ENCODE measurements around the gene LAMC1. TPM values are rescaled to one million over a fixed set of nuclear protein-coding genes. Genes with fewer than 3 reads are reported as not detected.
"Not testable (repeated sequence)": the region's sequence is repeated elsewhere in the genome, so short reads cannot be mapped to it uniquely, and the experiment has no call there.

Gene LAMC1
- total RNA-seq, 1 donor from 2014 or later: 337 TPM

GRCh38 chr1:183043254-183043653, 20.0 kb downstream of the LAMC1 start:
- no peak for DNase-seq (ENCODE audit: low read depth in 2 of 2)

GRCh38 chr1:183043872-183044854, 20.9 kb downstream of the LAMC1 start:
- DNase-seq (ENCODE audit: low read depth in 2 of 2): no peak

- DNase-seq (ENCODE audit: low read depth in 2 of 2): no peak
Observed at GRCh38 chr1:183044893-183045649, 21.9 kb downstream of the LAMC1 start.

- no peak for DNase-seq (ENCODE audit: low read depth in 2 of 2)
Observed at GRCh38 chr1:183048087-183049085, 25.2 kb downstream of the LAMC1 start.

GRCh38 chr1:183051546-183051945, 28.3 kb downstream of the LAMC1 start:
- DNase-seq (ENCODE audit: low read depth in 2 of 2): no peak

- peak in 1 of 2 donors; percentile 36 for DNase-seq (ENCODE audit: low read depth in 2 of 2)
Observed at GRCh38 chr1:183052861-183053260, 29.6 kb downstream of the LAMC1 start.

- peak in 1 of 2 donors; percentile 53 for DNase-seq (ENCODE audit: low read depth in 2 of 2)
Observed at GRCh38 chr1:183058851-183059502, 35.8 kb downstream of the LAMC1 start.

- DNase-seq (ENCODE audit: low read depth in 2 of 2): no peak
Observed at GRCh38 chr1:183061194-183061593, 38.0 kb downstream of the LAMC1 start.

GRCh38 chr1:183063349-183063748, 40.1 kb downstream of the LAMC1 start:
- DNase-seq (ENCODE audit: low read depth in 2 of 2): no peak

GRCh38 chr1:183065168-183065706, 42.0 kb downstream of the LAMC1 start:
- DNase-seq (ENCODE audit: low read depth in 2 of 2): no peak

GRCh38 chr1:183066432-183066831, 43.2 kb downstream of the LAMC1 start:
- not testable (repeated sequence) for DNase-seq (ENCODE audit: low read depth in 2 of 2)

GRCh38 chr1:183069562-183070216, 46.5 kb downstream of the LAMC1 start:
- peak in 1 of 2 donors; percentile 22 for DNase-seq (ENCODE audit: low read depth in 2 of 2)

- no peak for DNase-seq (ENCODE audit: low read depth in 2 of 2)
Observed at GRCh38 chr1:183070234-183070922, 47.2 kb downstream of the LAMC1 start.

- peak; percentile 68 to 95 for DNase-seq (ENCODE audit: low read depth in 2 of 2)
Observed at GRCh38 chr1:183070923-183071618, 47.9 kb downstream of the LAMC1 start.

- DNase-seq (ENCODE audit: low read depth in 2 of 2): not testable (repeated sequence)
Observed at GRCh38 chr1:183072595-183072994, 49.4 kb downstream of the LAMC1 start.

GRCh38 chr1:183073320-183073719, 50.1 kb downstream of the LAMC1 start:
- no peak for DNase-seq (ENCODE audit: low read depth in 2 of 2)

- DNase-seq (ENCODE audit: low read depth in 2 of 2): no peak
Observed at GRCh38 chr1:183074215-183074614, 51.0 kb downstream of the LAMC1 start.

- no peak for DNase-seq (ENCODE audit: low read depth in 2 of 2)
Observed at GRCh38 chr1:183075861-183076260, 52.6 kb downstream of the LAMC1 start.
